Measurements from ENCODE around the gene AGXT. TPM values are rescaled to one million over a fixed set of nuclear protein-coding genes. Genes with fewer than 3 reads are reported as not detected.

AGXT gene
- total RNA-seq, 4 donors from 2014 or later: 0.33 to 0.75 TPM; not detected in 2

DNA sequence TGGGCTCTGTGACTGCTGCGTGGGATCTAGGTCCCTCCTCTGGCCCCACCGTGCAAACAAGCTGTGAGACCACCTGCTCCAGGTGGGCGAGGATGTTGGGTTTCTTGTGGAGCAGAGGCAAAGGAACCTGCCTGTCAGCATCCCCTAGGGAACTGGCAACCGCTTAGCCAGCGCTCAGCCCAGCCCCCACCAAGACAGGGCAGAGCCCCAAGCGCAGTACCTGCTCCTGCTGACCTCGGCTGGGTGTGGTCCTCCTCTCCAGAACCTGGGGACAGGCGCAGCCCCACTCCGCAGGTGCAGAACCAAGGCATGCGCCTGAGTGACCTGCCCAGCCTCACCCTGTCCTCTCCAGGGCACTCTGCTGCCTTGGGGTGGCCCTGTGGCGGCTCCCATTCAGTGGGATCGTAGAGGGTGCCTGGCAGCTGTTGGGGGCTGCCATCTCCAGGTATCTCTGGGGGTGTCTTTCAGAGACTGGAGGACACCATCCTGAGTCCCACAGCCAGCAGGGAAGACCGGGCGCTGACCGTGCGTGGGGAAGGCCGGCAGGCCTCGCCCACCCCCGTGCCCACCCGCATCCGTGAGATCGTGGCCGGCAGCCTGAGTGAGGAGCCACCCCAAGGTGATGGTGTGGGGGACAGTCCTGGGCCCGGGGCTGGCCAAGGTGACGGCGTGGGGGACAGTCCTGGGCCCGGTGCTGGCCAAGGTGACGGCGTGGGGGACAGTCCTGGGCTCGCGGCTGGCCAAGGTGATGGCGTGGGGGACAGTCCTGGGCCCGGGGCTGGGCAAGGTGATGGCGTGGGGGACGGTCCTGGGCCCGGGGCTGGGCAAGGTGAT lies 49.9 kb downstream of the AGXT start:
- TF ChIP-seq, protein P1, sequence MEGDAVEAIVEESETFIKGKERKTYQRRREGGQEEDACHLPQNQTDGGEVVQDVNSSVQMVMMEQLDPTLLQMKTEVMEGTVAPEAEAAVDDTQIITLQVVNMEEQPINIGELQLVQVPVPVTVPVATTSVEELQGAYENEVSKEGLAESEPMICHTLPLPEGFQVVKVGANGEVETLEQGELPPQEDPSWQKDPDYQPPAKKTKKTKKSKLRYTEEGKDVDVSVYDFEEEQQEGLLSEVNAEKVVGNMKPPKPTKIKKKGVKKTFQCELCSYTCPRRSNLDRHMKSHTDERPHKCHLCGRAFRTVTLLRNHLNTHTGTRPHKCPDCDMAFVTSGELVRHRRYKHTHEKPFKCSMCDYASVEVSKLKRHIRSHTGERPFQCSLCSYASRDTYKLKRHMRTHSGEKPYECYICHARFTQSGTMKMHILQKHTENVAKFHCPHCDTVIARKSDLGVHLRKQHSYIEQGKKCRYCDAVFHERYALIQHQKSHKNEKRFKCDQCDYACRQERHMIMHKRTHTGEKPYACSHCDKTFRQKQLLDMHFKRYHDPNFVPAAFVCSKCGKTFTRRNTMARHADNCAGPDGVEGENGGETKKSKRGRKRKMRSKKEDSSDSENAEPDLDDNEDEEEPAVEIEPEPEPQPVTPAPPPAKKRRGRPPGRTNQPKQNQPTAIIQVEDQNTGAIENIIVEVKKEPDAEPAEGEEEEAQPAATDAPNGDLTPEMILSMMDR (IDR thresholded peaks at IDR 0.05; ENCODE audit: low read depth): no peak

GRCh38 chr2:240919161-240919781 lies 50.6 kb downstream of the AGXT start:
- TF ChIP-seq, protein P1 (IDR thresholded peaks at IDR 0.05; ENCODE audit: low read depth): no peak

- TF ChIP-seq, protein P1 (IDR thresholded peaks at IDR 0.05; ENCODE audit: low read depth): no peak
These were observed 51.5 kb downstream of the AGXT start for GRCh38 chr2:240919786-240920782.

DNA sequence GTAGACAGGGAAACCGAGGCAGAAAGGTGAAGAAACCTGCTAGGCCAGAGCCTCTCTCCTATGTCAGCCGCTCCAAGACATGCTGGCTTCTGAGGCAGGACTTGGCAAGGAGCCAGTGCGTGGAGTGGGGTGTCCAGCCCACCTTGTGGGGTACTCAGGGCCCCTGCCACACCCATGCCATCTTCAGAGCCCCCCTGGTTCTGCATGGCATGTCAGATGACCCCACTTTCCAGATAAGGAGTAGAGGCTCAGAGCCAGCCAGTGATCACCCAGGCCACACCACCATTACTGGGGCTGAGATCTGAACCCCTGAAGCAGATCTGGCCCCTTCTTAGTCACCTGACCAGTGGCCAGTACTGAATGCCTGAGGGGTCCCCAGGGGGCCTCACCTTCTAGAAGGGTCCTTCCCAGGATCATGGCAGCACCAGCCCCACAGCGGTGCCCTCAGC lies 52.2 kb downstream of the AGXT start:
- TF ChIP-seq, protein P1 (IDR thresholded peaks at IDR 0.05; ENCODE audit: low read depth): no peak

DNA sequence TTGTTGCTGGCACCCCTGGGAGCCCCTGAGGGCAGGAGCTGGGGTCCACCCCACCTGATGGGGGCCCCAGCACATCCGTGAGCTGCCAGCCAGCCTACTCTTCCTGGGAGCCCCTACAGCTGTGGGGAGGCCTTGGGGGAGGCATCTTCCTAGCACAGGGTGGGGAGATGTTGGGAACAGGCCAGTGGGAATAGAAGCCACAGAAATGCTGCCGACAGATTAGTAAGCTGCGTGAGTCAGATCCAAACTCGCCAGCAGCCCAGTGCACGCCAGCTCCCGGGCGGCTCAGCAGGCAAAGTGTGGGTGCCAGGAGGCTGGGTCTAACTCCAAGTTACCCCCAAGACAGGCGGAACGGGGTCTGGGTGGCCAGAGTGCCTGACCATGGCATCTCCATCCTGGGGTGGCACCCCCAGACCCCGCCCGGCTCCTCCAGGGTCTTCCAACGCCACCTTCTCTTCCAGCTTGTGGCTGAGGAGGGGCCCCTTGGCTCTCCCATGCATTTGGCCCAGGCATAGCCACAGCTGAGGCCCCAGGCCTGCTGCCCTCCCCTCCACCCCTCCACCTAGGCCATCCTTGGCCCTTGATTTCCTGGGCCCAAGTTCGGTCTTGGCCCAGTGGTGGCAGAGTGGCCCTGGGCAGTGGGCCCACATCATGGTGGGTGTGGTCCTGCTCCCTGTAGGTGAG lies 52.8 kb downstream of the AGXT start:
- TF ChIP-seq, protein P1 (IDR thresholded peaks at IDR 0.05; ENCODE audit: low read depth): no peak

DNA sequence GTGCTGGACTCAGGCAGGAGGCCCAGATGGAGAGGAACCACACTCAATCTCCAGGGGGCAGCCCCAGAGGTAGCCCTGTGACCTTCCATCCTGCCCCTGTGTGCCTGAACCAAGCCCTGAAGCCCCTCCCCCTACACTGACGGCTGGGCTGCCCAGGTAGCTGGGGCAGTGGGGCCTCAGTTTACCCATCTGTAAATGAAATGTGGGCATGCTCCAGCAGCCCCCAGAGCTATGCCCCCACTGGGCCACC lies 53.3 kb downstream of the AGXT start:
- TF ChIP-seq, protein P1 (IDR thresholded peaks at IDR 0.05; ENCODE audit: low read depth): no peak

All from subcutaneous adipose tissue (tissue), 4 donors.